ENCODE data around the gene F2. TPM values are rescaled to one million over a fixed set of nuclear protein-coding genes. Genes with fewer than 3 reads are reported as not detected.

Gene F2
- total RNA-seq, 1 donor from 2014 or later: not detected

GRCh38 chr11:46741600-46742484, 22.8 kb downstream of the F2 start:
- DNase-seq (ENCODE audit: low read depth in 2 of 2): no peak

GRCh38 chr11:46743043-46743442, 24.0 kb downstream of the F2 start:
- DNase-seq (ENCODE audit: low read depth in 2 of 2): no peak

- DNase-seq (ENCODE audit: low read depth in 2 of 2): no peak
Measured at GRCh38 chr11:46743693-46744339, 24.8 kb downstream of the F2 start.

GRCh38 chr11:46745328-46745727, 26.3 kb downstream of the F2 start:
- no peak for DNase-seq (ENCODE audit: low read depth in 2 of 2)

- no peak for DNase-seq (ENCODE audit: low read depth in 2 of 2)
Measured at GRCh38 chr11:46745995-46746394, 27.0 kb downstream of the F2 start.

GRCh38 chr11:46747150-46747549, 28.1 kb downstream of the F2 start:
- DNase-seq (ENCODE audit: low read depth in 2 of 2): no peak

- DNase-seq (ENCODE audit: low read depth in 2 of 2): peak in 1 of 2 donors; percentile 59
Measured at GRCh38 chr11:46755962-46756361, 36.9 kb downstream of the F2 start.

GRCh38 chr11:46759196-46759595, 40.2 kb downstream of the F2 start:
- DNase-seq (ENCODE audit: low read depth in 2 of 2): no peak

- no peak for DNase-seq (ENCODE audit: low read depth in 2 of 2)
Measured at GRCh38 chr11:46760429-46761128, 41.6 kb downstream of the F2 start.

GRCh38 chr11:46761807-46762206, 42.8 kb downstream of the F2 start:
- no peak for DNase-seq (ENCODE audit: low read depth in 2 of 2)

GRCh38 chr11:46762248-46762647, 43.2 kb downstream of the F2 start:
- no peak for DNase-seq (ENCODE audit: low read depth in 2 of 2)

GRCh38 chr11:46766656-46767055, 47.6 kb downstream of the F2 start:
- DNase-seq (ENCODE audit: low read depth in 2 of 2): no peak

- no peak for DNase-seq (ENCODE audit: low read depth in 2 of 2)
Measured at GRCh38 chr11:46769636-46770221, 50.7 kb downstream of the F2 start.

GRCh38 chr11:46776878-46777277, 57.9 kb downstream of the F2 start:
- no peak for DNase-seq (ENCODE audit: low read depth in 2 of 2)

GRCh38 chr11:46778416-46778815, 59.4 kb downstream of the F2 start:
- DNase-seq (ENCODE audit: low read depth in 2 of 2): no peak

Other genes with a start within 250 kb of the F2 start
- gene AMBRA1, start 125.2 kb upstream of the F2 start, total RNA-seq: 12.4 and 15.3 TPM in 2 replicates
- gene HARBI1, start 102.0 kb upstream of the F2 start, total RNA-seq: 3.5 and 5.0 TPM in 2 replicates
- 47.5 and 52.8 TPM in 2 replicates for gene ATG13, start 101.7 kb upstream of the F2 start, total RNA-seq
- 17.4 and 19.2 TPM in 2 replicates for gene ARHGAP1, start 18.6 kb upstream of the F2 start, total RNA-seq
- 3.3 and 4.2 TPM in 2 replicates for gene ZNF408, start 18.2 kb upstream of the F2 start, total RNA-seq
- 40.8 and 42.5 TPM in 2 replicates for gene CKAP5, start 127.1 kb downstream of the F2 start, total RNA-seq
- 0.40 and 0.87 TPM in 2 replicates for gene LRP4, start 199.3 kb downstream of the F2 start, total RNA-seq
- gene CSTPP1, start 217.5 kb downstream of the F2 start, total RNA-seq: 9.1 and 11.3 TPM in 2 replicates